ENCODE measurements around the gene TACC2. TPM values are rescaled to one million over a fixed set of nuclear protein-coding genes. Genes with fewer than 3 reads are reported as not detected.

TACC2 gene
- total RNA-seq, 2 donors from 2014 or later, result 247 to 286 TPM

DNA sequence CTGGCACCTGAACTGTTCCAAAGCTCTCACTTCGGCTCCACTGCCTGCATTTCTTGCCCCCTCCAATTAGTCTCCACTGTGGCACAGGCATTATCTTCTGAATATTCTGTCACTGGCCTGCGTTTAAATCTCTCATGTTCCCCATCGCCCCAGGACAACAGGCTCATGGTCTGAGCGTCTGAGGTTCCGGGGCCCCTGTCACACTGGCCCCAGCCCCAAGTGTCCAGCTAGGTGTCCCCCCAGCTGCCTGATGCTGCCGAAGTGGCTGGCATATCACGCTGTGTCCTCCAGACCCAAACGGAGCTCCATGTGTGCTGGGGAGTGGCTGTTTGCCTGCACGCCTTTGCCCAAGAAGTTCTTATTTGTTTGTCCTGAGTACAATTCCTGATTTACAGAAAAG lies 135.4 kb downstream of the TACC2 start:
- Histone ChIP-seq H3K27me3 (no peaks in the 10 kb centered on the region), H3K36me3 (peaks cover 15% of the 10 kb centered on the region), H3K4me3 (no peak overlapping the region), H3K4me1 (peaks cover 0 to 64% of the 10 kb centered on the region in 2 donors), H3K27ac (peak overlapping the region; percentile 38 to 75), H3K9me3 (no peaks in the 10 kb centered on the region)
- TF ChIP-seq, protein P1, sequence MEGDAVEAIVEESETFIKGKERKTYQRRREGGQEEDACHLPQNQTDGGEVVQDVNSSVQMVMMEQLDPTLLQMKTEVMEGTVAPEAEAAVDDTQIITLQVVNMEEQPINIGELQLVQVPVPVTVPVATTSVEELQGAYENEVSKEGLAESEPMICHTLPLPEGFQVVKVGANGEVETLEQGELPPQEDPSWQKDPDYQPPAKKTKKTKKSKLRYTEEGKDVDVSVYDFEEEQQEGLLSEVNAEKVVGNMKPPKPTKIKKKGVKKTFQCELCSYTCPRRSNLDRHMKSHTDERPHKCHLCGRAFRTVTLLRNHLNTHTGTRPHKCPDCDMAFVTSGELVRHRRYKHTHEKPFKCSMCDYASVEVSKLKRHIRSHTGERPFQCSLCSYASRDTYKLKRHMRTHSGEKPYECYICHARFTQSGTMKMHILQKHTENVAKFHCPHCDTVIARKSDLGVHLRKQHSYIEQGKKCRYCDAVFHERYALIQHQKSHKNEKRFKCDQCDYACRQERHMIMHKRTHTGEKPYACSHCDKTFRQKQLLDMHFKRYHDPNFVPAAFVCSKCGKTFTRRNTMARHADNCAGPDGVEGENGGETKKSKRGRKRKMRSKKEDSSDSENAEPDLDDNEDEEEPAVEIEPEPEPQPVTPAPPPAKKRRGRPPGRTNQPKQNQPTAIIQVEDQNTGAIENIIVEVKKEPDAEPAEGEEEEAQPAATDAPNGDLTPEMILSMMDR (IDR thresholded peaks at IDR 0.05), result no peak
- no peak for DNase-seq (ENCODE audit: low spot score)

DNA sequence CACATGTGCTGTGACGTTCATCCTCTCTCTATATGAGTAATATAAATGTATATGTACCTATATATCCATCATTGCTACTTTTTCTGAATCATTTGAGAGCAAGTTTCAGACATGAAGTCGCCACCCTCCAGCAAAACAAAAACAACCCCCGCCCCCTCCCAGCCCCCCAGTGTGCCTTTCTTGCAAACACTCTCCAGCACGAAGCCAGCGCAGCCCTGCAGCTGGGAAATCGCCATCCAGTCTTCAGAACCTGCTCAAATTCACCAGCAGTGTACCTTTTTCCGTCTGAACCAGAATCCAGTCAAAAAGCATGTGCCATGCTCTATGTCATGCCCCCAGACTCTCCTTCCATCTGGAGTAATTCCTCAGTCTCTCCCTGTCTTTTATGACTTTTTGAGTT lies 135.8 kb downstream of the TACC2 start:
- TF ChIP-seq, protein P1 (IDR thresholded peaks at IDR 0.05), result no peak
- Histone ChIP-seq H3K27me3 (no peaks in the 10 kb centered on the region), H3K36me3 (peaks cover 13% of the 10 kb centered on the region), H3K4me1 (peaks cover 0 to 67% of the 10 kb centered on the region in 2 donors), H3K9me3 (no peaks in the 10 kb centered on the region), H3K4me3 (no peak overlapping the region), H3K27ac (peak overlapping the region; percentile 38 to 75)
- DNase-seq (ENCODE audit: low spot score), result no peak

DNA sequence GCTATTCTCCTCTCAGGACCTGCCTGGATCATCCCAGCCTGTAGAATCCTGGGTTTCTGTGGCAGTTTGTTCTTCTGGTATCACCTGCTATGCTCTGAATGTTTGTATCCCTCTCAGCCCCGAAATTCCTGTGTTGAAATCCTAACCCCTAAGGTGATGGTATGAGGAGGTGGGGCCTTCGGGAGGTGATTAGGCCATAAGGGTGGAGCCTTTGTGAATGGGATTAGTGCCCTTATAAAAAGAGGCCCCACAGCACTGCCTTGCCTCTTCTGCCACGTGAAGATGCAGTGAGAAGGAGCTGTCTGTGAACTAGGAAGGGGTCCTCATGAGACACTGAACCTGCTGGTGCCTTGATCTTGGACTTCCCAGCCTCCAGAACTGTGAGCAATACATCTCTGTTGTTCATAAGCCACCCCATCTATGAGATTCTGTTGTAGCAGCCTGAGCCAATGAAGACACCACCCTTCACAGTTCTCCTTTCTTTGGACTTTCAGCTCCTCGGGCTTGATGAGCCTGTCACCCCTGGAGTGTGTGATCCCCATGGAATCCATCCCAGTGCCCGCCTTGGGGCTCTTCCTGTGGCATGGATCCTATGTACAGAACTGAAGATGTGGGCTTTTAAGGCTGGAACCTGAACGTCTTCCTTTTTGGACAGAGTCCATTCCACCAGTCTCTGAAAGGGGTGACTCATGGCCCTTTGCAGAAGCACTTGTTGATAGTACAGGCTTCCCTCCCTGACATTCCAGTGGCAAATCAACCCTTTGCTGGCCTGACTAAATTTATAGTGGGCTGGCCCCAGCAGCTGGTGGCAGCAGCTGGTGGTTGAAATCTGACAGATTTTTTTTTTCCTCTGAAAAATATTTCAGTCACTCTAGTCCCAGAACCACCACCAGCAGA lies 138.0 kb downstream of the TACC2 start:
- H3K4me1 ChIP-seq, result peaks cover 0 to 69% of the 10 kb centered on the region in 2 donors
- DNase-seq (ENCODE audit: low spot score), result no peak

DNA sequence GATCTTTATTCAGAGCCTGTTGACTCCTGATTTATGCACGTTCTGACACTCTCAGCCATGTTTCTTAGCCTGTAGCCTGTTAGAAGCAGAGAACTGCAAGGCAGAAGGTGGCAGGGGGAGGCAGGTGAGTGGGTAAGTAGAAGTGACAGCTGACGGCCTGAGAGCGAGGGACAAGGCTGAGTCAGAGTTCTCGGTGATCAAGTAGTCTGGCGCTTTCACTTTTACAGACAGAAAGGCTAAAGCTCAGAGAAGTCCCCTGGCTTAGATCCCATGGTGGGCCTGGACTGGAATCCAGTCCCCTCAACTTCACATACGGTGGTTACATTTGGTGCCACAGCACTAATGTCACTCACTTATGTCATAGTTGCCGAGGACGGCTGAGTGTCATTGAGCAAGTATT lies 139.0 kb downstream of the TACC2 start:
- TF ChIP-seq, protein P1 (IDR thresholded peaks at IDR 0.05), result no peak
- H3K36me3 ChIP-seq, result peaks cover 3% of the 10 kb centered on the region
- H3K9me3 ChIP-seq, result no peaks in the 10 kb centered on the region
- DNase-seq (ENCODE audit: low spot score), result no peak
- peak overlapping the region; percentile 75 to 89 for H3K27ac ChIP-seq
- peaks cover 0 to 74% of the 10 kb centered on the region in 2 donors for H3K4me1 ChIP-seq
- peak overlapping the region; percentile 10 to 20 for H3K4me3 ChIP-seq
- H3K27me3 ChIP-seq, result no peaks in the 10 kb centered on the region

More for the DNA sequence above, 138.0 kb downstream of the TACC2 start:
- H3K4me3 ChIP-seq, result peak overlapping the region in 1 of 2 donors; percentile 10
- H3K27me3 ChIP-seq, result no peaks in the 10 kb centered on the region
- H3K36me3 ChIP-seq, result no peaks in the 10 kb centered on the region
- no peaks in the 10 kb centered on the region for H3K9me3 ChIP-seq
- H3K27ac ChIP-seq, result peak overlapping the region; percentile 75 to 89
- TF ChIP-seq, protein P1 (IDR thresholded peaks at IDR 0.05), result no peak

DNA sequence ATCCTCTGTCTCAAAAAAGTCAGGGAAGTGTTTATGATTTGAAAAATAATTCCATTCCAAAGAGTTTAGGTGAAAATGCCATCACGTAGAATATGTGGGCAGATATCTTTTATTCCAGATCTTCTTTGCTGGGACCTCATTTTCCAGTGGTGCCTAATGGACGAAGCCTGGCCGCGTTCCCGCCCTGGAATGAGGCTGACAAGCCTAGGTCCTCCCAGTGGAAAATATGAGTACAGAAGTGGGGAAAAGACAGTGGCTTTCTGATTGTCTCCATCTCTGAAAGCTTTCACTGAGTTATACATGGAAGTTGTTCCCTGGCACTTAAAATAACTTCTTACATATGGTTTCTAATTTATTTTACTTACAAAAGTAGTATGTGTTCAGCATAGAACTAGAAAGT lies 139.4 kb downstream of the TACC2 start:
- Histone ChIP-seq H3K27me3 (no peaks in the 10 kb centered on the region), H3K27ac (peak overlapping the region; percentile 75 to 89), H3K4me3 (peak overlapping the region; percentile 10 to 20), H3K4me1 (peaks cover 0 to 79% of the 10 kb centered on the region in 2 donors), H3K9me3 (no peaks in the 10 kb centered on the region), H3K36me3 (peaks cover 7% of the 10 kb centered on the region)
- TF ChIP-seq, protein P1 (IDR thresholded peaks at IDR 0.05), result no peak
- peak; percentile 87 for DNase-seq (ENCODE audit: low spot score)
